Ascending aorta (tissue), 2 donors: Measurements from ENCODE around the gene SLC9C1. TPM values are rescaled to one million over a fixed set of nuclear protein-coding genes. Genes with fewer than 3 reads are reported as not detected.

Experiments used
- DNase-seq, 2 donors: peaks; one replicate each; pipeline ENCODE4 v3.0.0-alpha.2; 2019; ENCODE audit warnings: low spot score in 2 of 2
- H3K27ac ChIP-seq, 2 donors: fragments of 200-600 bp; sonication (generic); one replicate each; pipeline ENCODE4 v1.5.1; 2016 to 2017; ENCODE audit warnings: mild to moderate bottlenecking in 1 of 2
- H3K27me3 ChIP-seq: fragments of 200-600 bp; sonication (generic); one replicate; pipeline ENCODE4 v1.5.1; 2017
- H3K36me3 ChIP-seq, 2 donors: fragments of 200-600 bp; sonication (generic); one replicate each; pipeline ENCODE4 v1.5.1; 2016
- H3K4me1 ChIP-seq, 2 donors: fragments of 200-600 bp; sonication (generic); one replicate each; pipeline ENCODE4 v1.5.1; 2016 to 2017; ENCODE audit warnings: mild to moderate bottlenecking in 1 of 2
- H3K4me3 ChIP-seq, 2 donors: fragments of 200-600 bp; sonication (generic); one replicate each; pipeline ENCODE4 v1.5.1; 2016 to 2017; ENCODE audit warnings: mild to moderate bottlenecking in 1 of 2
- H3K9me3 ChIP-seq, 2 donors: fragments of 200-600 bp; sonication (generic); one replicate each; pipeline ENCODE4 v1.5.1; 2016
- intact Hi-C: fragments of 100-400 bp; cut with DNase I; formaldehyde crosslinking; loops from one replicate; pipeline ENCODE4 v1.15.1; 2023
- total RNA-seq: library from RNA; depleted of rRNA; stranded (reverse); fragments of >200 nt; gene quantifications from one replicate; pipeline ENCODE4 v1.1.0, GENCODE V29; 2016
- TF ChIP-seq, protein P1 (sequence below), 3 experiments: fragments of 200-600 bp in 2 of 3; fragments of 450-650 bp in 1 of 3; sonication (generic) in 2 of 3; IDR thresholded peaks; one replicate each; pipeline ENCODE4 v1.5.1; 2016 to 2019; ENCODE audit warnings: antibody characterized with exemption in 3 of 3, mild to moderate bottlenecking in 1 of 3, moderate library complexity in 1 of 3

SLC9C1 gene
- total RNA-seq, 1 donor from 2014 or later: 0.32 TPM

DNA sequence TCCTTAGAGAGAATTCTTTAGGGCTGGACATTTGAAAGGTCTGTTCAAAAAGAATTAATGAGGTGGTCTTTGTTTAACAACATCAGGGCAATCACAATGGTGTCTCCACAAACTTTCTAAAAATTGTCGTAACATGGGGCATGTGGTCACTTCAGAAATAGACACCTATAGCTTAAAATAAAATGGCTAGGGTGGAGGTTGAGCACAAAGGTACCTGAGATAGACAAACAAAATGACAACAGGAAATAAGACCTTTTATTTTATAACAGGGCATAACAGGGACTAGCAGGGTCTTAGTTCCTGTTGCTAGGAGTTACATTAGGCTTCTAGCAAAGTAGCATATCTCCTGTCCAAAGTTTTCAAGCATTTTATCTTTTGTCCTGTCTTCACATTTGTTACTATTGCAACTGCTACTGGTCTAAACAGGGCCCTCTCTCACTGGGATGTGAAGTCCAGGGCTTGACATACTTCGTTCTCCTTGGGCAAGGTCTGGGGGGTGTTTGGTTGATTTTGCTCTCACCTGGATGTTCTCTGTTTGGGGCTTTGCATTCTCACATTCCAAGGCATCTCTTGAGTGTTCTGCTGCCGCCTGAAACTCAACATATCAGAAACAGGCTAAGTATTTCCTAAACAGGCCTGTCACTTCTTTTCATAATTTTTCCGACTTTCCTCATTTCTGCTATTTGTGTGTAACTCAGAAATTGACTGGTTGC lies 163.9 kb downstream of the SLC9C1 start:
- Histone ChIP-seq H3K36me3 (peaks cover 0 to 3% of the 10 kb centered on the region in 2 donors), H3K4me3 (no peak overlapping the region), H3K27ac (no peak overlapping the region), H3K4me1 (no peaks in the 10 kb centered on the region), H3K9me3 (no peaks in the 10 kb centered on the region), H3K27me3 (no peaks in the 10 kb centered on the region)
- intact Hi-C loops: no loop called here
- no peak for DNase-seq
- TF ChIP-seq, protein P1, sequence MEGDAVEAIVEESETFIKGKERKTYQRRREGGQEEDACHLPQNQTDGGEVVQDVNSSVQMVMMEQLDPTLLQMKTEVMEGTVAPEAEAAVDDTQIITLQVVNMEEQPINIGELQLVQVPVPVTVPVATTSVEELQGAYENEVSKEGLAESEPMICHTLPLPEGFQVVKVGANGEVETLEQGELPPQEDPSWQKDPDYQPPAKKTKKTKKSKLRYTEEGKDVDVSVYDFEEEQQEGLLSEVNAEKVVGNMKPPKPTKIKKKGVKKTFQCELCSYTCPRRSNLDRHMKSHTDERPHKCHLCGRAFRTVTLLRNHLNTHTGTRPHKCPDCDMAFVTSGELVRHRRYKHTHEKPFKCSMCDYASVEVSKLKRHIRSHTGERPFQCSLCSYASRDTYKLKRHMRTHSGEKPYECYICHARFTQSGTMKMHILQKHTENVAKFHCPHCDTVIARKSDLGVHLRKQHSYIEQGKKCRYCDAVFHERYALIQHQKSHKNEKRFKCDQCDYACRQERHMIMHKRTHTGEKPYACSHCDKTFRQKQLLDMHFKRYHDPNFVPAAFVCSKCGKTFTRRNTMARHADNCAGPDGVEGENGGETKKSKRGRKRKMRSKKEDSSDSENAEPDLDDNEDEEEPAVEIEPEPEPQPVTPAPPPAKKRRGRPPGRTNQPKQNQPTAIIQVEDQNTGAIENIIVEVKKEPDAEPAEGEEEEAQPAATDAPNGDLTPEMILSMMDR (IDR thresholded peaks at IDR 0.05): no peak

DNA sequence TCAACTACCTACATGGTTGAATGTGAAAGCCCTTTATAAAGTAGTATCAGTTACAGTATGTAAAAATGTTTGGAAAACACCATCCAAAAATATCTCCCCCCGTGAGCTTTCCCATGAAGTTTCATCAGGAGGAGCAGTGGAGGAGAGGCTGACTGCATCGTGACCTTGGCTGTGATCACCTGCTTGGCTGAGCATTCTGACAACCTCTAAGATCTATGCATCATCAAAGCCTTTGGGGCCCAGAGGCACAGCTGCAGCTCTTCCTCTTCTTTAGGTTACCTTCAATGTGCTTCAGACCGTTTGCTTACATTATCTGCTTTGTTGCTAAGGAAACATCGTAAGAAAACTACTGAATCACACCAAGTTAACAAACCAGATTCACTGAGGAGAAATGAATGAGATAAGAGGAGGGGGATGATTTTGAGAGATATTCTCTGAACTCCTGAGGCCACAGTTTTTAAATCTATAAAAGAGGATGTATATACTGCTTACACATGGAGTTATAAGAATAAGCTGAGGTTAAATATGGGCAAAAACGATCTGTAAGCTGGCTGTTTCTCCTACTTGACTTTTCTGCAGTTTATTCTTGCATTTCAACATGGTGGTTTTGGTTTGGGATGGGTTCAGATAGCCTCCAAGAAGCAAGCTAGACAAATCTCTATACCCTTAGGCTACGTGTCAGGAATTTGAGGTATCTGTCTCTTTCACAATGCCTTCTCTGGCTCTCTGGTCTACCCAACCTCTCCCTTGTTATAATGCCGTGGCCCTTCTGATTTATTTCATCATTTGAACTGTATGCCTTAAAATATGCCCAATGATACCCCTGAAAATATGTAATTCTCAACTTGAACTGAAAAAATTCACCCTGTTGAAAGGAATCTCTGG lies 164.9 kb downstream of the SLC9C1 start:
- Histone ChIP-seq H3K4me3 (no peak overlapping the region), H3K4me1 (no peaks in the 10 kb centered on the region), H3K27ac (no peak overlapping the region), H3K36me3 (peaks cover 0 to 3% of the 10 kb centered on the region in 2 donors), H3K9me3 (no peaks in the 10 kb centered on the region), H3K27me3 (no peaks in the 10 kb centered on the region)
- TF ChIP-seq, protein P1 (IDR thresholded peaks at IDR 0.05): no peak
- no peak for DNase-seq
- intact Hi-C loops: no loop called here

DNA sequence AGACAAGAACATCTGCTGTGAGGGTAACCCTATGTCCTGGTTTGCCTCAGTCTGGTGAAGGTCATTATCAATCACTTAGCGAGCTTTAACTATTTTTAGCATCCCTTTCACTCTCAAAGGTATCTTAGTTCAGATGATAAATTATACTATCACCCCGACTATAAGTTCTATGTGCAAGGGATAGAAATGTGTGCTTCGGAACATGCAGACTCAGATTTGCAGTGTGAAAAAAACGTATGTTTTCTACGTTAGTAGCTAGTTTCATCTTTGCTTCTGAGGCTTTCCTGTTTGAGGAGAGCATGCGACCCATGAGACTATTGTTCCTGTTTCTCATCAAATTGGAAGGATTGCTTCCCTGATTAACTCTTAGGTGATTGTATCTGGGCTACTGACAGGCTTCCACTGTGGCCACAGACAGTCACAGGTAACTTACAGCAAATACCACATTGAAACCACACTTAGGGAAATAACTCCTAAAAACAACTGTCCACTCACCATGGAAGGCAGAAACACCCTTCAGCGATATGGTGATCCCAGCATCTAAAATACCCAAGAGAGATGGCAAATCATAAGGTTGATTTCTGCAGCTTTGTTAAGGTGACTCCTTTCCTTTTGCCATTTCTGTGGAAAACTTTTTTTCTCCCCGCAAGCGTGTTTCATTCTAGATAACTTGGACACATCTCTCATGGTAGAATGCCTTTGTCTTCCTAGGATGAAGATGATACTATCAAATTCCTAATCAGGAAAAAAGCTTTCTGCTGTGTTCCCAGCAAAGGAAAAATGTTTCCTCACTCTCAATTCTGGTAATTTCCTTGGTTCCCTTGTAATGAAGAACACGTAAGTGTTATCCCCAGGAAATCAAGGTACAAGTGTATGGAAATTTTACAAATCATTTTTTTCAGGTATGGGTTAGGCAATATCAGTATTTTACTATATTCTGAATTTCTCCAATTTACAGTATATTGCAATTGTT lies 166.2 kb downstream of the SLC9C1 start:
- no peak overlapping the region for H3K27ac ChIP-seq
- intact Hi-C loops: no loop called here
- no peak for DNase-seq

DNA sequence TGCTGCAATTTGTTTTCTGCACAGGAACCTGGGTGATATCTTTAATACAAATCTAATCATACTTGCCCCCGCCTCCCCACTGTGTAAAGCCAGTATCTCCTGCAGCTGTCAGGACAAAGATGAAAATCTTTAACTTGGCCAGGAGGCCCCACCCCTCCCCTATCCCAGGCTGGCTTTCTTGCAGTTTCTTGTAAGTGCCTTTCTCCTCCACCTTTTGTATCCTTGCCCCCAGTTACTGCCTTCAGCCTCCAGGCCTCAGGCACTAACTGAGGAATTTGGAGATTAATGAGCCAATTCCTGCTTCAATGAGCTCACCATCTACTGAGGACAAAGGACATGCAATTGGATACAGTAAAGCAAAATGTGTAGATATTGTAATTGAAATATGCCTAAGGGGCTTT lies 167.5 kb downstream of the SLC9C1 start:
- H3K27me3 ChIP-seq: no peaks in the 10 kb centered on the region
- intact Hi-C loops: no loop called here
- peaks cover 0 to 3% of the 10 kb centered on the region in 2 donors for H3K36me3 ChIP-seq
- H3K27ac ChIP-seq: no peak overlapping the region
- H3K4me1 ChIP-seq: no peaks in the 10 kb centered on the region
- H3K4me3 ChIP-seq: no peak overlapping the region
- TF ChIP-seq, protein P1 (IDR thresholded peaks at IDR 0.05): no peak
- DNase-seq: no peak
- H3K9me3 ChIP-seq: no peaks in the 10 kb centered on the region

More for the DNA sequence above, 166.2 kb downstream of the SLC9C1 start:
- Histone ChIP-seq H3K4me3 (no peak overlapping the region), H3K9me3 (no peaks in the 10 kb centered on the region), H3K4me1 (no peaks in the 10 kb centered on the region), H3K36me3 (peaks cover 0 to 3% of the 10 kb centered on the region in 2 donors), H3K27me3 (no peaks in the 10 kb centered on the region)
- TF ChIP-seq, protein P1 (IDR thresholded peaks at IDR 0.05): no peak

DNA sequence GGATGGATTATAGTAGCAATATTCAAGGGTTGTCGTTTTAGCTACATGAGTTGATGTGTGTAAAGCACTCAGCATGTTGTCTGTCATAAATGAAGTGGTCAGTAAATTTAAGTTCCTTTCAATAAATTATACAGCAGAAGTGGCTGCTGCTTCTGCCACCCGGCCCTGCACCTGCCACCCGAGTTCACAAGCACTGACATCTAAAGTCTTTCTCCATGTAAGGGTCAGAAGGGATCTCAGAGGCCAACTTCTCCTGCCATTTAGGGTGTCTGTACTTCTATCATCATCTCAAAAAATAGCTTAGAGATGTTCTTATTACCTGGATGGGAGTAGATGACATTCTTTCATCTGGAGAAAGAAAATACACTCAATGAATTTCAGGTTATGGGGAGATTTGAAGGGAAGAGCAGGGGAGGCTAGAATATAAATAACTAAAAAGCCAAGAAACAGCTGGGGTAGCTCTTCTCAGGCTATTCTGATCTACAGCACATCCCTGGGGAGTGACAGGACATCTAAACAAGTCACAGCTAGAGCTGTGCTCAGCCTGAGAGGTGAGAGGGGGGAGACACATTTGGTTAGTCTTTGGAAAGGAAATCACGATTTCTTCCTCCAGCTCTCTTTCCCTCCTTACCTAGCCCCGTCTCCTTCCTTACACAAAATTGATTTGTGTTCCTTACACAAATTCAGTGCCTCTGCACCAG lies 169.0 kb downstream of the SLC9C1 start:
- no peak for DNase-seq
- H3K4me1 ChIP-seq: no peaks in the 10 kb centered on the region
- no peaks in the 10 kb centered on the region for H3K9me3 ChIP-seq
- intact Hi-C loops: no loop called here
- no peak overlapping the region for H3K4me3 ChIP-seq
- TF ChIP-seq, protein P1 (IDR thresholded peaks at IDR 0.05): no peak
- peaks cover 0 to 3% of the 10 kb centered on the region in 2 donors for H3K36me3 ChIP-seq
- H3K27ac ChIP-seq: no peak overlapping the region
- no peaks in the 10 kb centered on the region for H3K27me3 ChIP-seq
